Astrocyte (in vitro differentiated cells and primary cell): Measurements from ENCODE around the gene PRR16.

Experiments
- EZH2 ChIP-seq: IDR thresholded peaks from 2 replicates; pipeline ENCODE4 v1.6.1; 2012; ENCODE audit warnings: mild to moderate bottlenecking, low read length, inconsistent platforms; ENCODE audit not compliant: insufficient read depth
- TF ChIP-seq, protein P1 (sequence below): IDR thresholded peaks from 2 replicates; pipeline ENCODE4 v1.5.1; 2011; ENCODE audit warnings: low read depth, mild to moderate bottlenecking, inconsistent platforms, low read length, moderate library complexity; ENCODE audit not compliant: insufficient read depth

DNA sequence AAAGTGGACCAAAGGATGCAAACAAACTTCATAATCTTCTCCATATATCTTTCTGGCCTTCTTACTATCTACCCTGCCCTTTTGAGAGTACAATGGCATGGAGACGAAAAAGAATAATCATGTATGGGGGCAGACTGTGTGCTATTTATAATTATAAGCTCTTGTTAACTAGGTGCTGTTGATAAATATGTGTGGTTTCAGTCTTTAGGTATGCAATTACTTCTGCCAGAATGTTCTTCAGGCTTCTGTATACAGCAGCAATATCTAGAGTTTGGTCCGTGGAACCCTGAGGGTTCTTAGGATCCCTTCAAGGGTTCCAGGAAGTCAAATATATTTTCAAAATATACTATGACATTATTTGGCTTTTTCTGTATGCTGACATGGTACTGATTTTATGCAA is 20.5 kb upstream of the PRR16 start:
- TF ChIP-seq, protein P1, sequence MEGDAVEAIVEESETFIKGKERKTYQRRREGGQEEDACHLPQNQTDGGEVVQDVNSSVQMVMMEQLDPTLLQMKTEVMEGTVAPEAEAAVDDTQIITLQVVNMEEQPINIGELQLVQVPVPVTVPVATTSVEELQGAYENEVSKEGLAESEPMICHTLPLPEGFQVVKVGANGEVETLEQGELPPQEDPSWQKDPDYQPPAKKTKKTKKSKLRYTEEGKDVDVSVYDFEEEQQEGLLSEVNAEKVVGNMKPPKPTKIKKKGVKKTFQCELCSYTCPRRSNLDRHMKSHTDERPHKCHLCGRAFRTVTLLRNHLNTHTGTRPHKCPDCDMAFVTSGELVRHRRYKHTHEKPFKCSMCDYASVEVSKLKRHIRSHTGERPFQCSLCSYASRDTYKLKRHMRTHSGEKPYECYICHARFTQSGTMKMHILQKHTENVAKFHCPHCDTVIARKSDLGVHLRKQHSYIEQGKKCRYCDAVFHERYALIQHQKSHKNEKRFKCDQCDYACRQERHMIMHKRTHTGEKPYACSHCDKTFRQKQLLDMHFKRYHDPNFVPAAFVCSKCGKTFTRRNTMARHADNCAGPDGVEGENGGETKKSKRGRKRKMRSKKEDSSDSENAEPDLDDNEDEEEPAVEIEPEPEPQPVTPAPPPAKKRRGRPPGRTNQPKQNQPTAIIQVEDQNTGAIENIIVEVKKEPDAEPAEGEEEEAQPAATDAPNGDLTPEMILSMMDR: no peak
- TF ChIP-seq EZH2: no peak
